HEK293 (cell line): ENCODE results near the gene JMJD6.
A peak's percentile ranks its signal among the peaks of the same experiment; 100 is the strongest.

Experiments
- CTCF ChIA-PET: fragments of 350-600 bp; formaldehyde crosslinking; extraction: SDS; loops from one replicate; lab custom pipeline; 2021; ENCODE audit warnings: antibody characterized with exemption; lab: Yijun Ruan, JAX
- POLR2A ChIA-PET: fragments of 300-600 bp; formaldehyde crosslinking; extraction: SDS; loops from one replicate; lab custom pipeline; 2020; ENCODE audit warnings: antibody characterized with exemption, inconsistent platforms; lab: Yijun Ruan, JAX
- H3K27ac ChIP-seq: fragments of 200-500 bp; sonication (Bioruptor generic); 2 replicates; pipeline ENCODE4 v1.5.1; 2014; ENCODE audit warnings: low read depth, low read length, control low read depth, inconsistent platforms; ENCODE audit errors: extremely low read depth
- H3K36me3 ChIP-seq, 2 experiments: fragments of 200-500 bp in 1 of 2; sonication (Bioruptor generic) in 1 of 2; 1 replicate in 1 of 2; 2 replicates in 1 of 2; pipeline ENCODE4 v1.5.1; 2014 to 2017; ENCODE audit warnings: inconsistent platforms in 2 of 2, low read length in 2 of 2; ENCODE audit not compliant: control insufficient read depth in 2 of 2, insufficient read depth in 1 of 2
- H3K4me1 ChIP-seq: fragments of 200-500 bp; sonication (Bioruptor generic); 2 replicates; pipeline ENCODE4 v1.5.1; 2014; ENCODE audit warnings: mild to moderate bottlenecking, low read length, inconsistent platforms; ENCODE audit not compliant: control insufficient read depth, insufficient read depth
- H3K4me3 ChIP-seq: 2 replicates; pipeline ENCODE4 v1.5.1; 2011; ENCODE audit warnings: low read depth, mild to moderate bottlenecking, control low read depth, low read length, moderate library complexity
- H3K9me3 ChIP-seq: fragments of 200-500 bp; sonication (Bioruptor generic); 2 replicates; pipeline ENCODE4 v1.5.1; 2014; ENCODE audit warnings: low read depth, low read length, inconsistent platforms; ENCODE audit not compliant: control insufficient read depth, insufficient read depth
- HIC1 ChIP-seq: fragments of 450-650 bp; formaldehyde crosslinking; IDR thresholded peaks from 2 replicates; pipeline ENCODE4 v1.5.1; 2016; ENCODE audit warnings: missing biosample characterization, missing genetic modification characterization
- HOXA7 ChIP-seq: sonication (generic); formaldehyde crosslinking; IDR thresholded peaks from 2 replicates; pipeline ENCODE4 v1.8.1; 2022; ENCODE audit warnings: missing genetic modification reagents, borderline replicate concordance
- KLF17 ChIP-seq: fragments of 450-650 bp; formaldehyde crosslinking; IDR thresholded peaks from 2 replicates; pipeline ENCODE4 v1.5.1; 2016; ENCODE audit warnings: missing biosample characterization, missing genetic modification characterization
- MEIS1 ChIP-seq: sonication (generic); formaldehyde crosslinking; IDR thresholded peaks from 2 replicates; pipeline ENCODE4 v1.8.1; 2022; ENCODE audit warnings: missing genetic modification reagents, mild to moderate bottlenecking, borderline replicate concordance
- ZNF23 ChIP-seq: fragments of 450-650 bp; formaldehyde crosslinking; IDR thresholded peaks from 2 replicates; pipeline ENCODE4 v1.5.1; 2016; ENCODE audit warnings: missing biosample characterization, missing genetic modification characterization, borderline replicate concordance
- ZNF404 ChIP-seq: fragments of 450-650 bp; formaldehyde crosslinking; IDR thresholded peaks from 2 replicates; pipeline ENCODE4 v1.5.1; 2017; ENCODE audit warnings: missing biosample characterization, missing genetic modification characterization
- ZNF426 ChIP-seq: fragments of 450-650 bp; formaldehyde crosslinking; IDR thresholded peaks from 2 replicates; pipeline ENCODE4 v1.5.1; 2017; ENCODE audit warnings: missing biosample characterization, missing genetic modification characterization, mild to moderate bottlenecking, inconsistent platforms, moderate library complexity
- ZNF510 ChIP-seq: fragments of 450-650 bp; formaldehyde crosslinking; IDR thresholded peaks from 2 replicates; pipeline ENCODE4 v1.5.1; 2018; ENCODE audit warnings: mild to moderate bottlenecking, missing genetic modification characterization, missing biosample characterization; ENCODE audit not compliant: insufficient replicate concordance
- ZNF580 ChIP-seq: fragments of 450-650 bp; formaldehyde crosslinking; IDR thresholded peaks from 2 replicates; pipeline ENCODE4 v1.5.1; 2016; ENCODE audit warnings: missing biosample characterization, missing genetic modification characterization
- ZNF629 ChIP-seq: fragments of 450-650 bp; formaldehyde crosslinking; IDR thresholded peaks from 2 replicates; pipeline ENCODE4 v1.5.1; 2017; ENCODE audit warnings: missing biosample characterization, missing genetic modification characterization
- ZNF654 ChIP-seq: fragments of 450-650 bp; formaldehyde crosslinking; IDR thresholded peaks from 2 replicates; pipeline ENCODE4 v1.5.1; 2016; ENCODE audit warnings: low read depth, missing biosample characterization, missing genetic modification characterization
- ZNF658 ChIP-seq: fragments of 450-650 bp; formaldehyde crosslinking; IDR thresholded peaks from 2 replicates; pipeline ENCODE4; 2016; ENCODE audit warnings: missing biosample characterization, missing genetic modification characterization
- TF ChIP-seq, protein P1 (sequence below): fragments of 450-650 bp; formaldehyde crosslinking; IDR thresholded peaks from 2 replicates; pipeline ENCODE4 v1.5.1; 2016; ENCODE audit warnings: missing biosample characterization, missing genetic modification characterization, low read depth
- TF ChIP-seq, protein P2 (sequence below): fragments of 450-650 bp; formaldehyde crosslinking; IDR thresholded peaks from 2 replicates; pipeline ENCODE4 v1.5.1; 2016; ENCODE audit warnings: missing biosample characterization, missing genetic modification characterization
- TF ChIP-seq, protein P3 (sequence below): fragments of 450-650 bp; formaldehyde crosslinking; IDR thresholded peaks from 2 replicates; pipeline ENCODE4 v1.5.1; 2016; ENCODE audit warnings: missing biosample characterization, missing genetic modification characterization
- TF ChIP-seq, protein P4 (sequence below): fragments of 450-650 bp; formaldehyde crosslinking; IDR thresholded peaks from 2 replicates; pipeline ENCODE4; 2016; ENCODE audit warnings: missing biosample characterization, missing genetic modification characterization
- TF ChIP-seq, protein P5 (sequence below): fragments of 450-650 bp; formaldehyde crosslinking; IDR thresholded peaks from 2 replicates; pipeline ENCODE4 v1.5.1; 2017; ENCODE audit warnings: missing biosample characterization, mild to moderate bottlenecking, missing genetic modification characterization, moderate library complexity

The JMJD6 gene

GRCh38 chr17:76737082-76737675, 10.8 kb upstream of the JMJD6 start, which contains the start of gene SRSF2 (continued):
- TF ChIP-seq KLF17 (peak; percentile 94), ZNF404 (no peak)
- TF ChIP-seq, protein P1, sequence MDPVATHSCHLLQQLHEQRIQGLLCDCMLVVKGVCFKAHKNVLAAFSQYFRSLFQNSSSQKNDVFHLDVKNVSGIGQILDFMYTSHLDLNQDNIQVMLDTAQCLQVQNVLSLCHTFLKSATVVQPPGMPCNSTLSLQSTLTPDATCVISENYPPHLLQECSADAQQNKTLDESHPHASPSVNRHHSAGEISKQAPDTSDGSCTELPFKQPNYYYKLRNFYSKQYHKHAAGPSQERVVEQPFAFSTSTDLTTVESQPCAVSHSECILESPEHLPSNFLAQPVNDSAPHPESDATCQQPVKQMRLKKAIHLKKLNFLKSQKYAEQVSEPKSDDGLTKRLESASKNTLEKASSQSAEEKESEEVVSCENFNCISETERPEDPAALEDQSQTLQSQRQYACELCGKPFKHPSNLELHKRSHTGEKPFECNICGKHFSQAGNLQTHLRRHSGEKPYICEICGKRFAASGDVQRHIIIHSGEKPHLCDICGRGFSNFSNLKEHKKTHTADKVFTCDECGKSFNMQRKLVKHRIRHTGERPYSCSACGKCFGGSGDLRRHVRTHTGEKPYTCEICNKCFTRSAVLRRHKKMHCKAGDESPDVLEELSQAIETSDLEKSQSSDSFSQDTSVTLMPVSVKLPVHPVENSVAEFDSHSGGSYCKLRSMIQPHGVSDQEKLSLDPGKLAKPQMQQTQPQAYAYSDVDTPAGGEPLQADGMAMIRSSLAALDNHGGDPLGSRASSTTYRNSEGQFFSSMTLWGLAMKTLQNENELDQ = peak; percentile 49; the same call in 1 of the 2 replicates
- TF ChIP-seq, protein P2, sequence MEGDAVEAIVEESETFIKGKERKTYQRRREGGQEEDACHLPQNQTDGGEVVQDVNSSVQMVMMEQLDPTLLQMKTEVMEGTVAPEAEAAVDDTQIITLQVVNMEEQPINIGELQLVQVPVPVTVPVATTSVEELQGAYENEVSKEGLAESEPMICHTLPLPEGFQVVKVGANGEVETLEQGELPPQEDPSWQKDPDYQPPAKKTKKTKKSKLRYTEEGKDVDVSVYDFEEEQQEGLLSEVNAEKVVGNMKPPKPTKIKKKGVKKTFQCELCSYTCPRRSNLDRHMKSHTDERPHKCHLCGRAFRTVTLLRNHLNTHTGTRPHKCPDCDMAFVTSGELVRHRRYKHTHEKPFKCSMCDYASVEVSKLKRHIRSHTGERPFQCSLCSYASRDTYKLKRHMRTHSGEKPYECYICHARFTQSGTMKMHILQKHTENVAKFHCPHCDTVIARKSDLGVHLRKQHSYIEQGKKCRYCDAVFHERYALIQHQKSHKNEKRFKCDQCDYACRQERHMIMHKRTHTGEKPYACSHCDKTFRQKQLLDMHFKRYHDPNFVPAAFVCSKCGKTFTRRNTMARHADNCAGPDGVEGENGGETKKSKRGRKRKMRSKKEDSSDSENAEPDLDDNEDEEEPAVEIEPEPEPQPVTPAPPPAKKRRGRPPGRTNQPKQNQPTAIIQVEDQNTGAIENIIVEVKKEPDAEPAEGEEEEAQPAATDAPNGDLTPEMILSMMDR (tag by site-specific recombination) = peak; percentile 54

DNA sequence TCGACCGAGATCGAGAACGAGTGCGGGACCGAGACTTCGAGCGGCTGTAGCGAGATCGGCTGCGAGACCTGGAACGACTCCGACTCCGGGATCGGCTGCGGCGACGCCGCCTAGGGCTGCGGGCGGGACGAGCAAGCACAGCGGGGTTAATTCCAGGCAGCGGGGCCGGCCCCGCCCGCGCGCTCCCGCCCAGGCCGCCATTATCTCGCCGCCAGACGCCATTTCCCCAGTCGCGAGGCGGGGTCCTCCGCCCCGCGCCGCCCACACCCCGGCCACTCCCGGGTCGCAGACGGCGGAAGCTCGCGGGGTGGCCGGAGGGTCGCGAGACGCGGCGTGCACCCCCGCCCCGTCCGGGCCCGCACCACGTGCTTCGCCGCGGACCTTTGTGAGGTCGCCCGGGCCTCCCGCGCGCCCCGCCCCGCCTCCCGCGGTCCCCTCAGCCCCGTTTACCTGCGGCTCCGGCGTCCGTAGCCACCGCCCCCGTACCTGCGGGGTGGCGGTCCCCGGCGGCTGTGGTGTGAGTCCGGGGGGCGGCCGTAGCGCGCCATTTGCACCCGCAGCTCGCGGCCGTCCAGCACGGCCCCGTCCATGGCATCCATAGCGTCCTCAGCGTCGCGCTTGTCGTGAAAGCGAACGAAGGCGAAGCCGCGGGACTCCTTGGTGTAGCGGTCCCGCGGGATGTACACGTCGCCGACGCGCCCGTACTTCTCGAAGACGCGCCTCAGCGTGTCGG, 10.1 kb upstream of the JMJD6 start:
- Histone ChIP-seq H3K4me1 (peaks cover 19% of the 10 kb centered on the region), H3K27ac (peak overlapping the region; percentile 99), H3K36me3 (peaks cover 43 to 55% of the 10 kb centered on the region in 2 experiments), H3K9me3 (no peaks in the 10 kb centered on the region), H3K4me3 (peak overlapping the region; percentile 67)
- POLR2A ChIA-PET = interaction anchor here (0.5 to 4.8 kb wide), 12 partner anchors 10 to 179 kb away, joined by 3 to 68 read pairs (median 8); partner anchors contain the start of genes JMJD6 and METTL23
- CTCF ChIA-PET = interaction anchor here (2.0 kb wide), 1 partner anchor 10 kb away, joined by 6 read pairs; the partner anchor contains the start of genes JMJD6 and METTL23
- no peak for TF ChIP-seq ZNF23
- TF ChIP-seq ZNF510 (tag by site-specific recombination) = no peak
- TF ChIP-seq, protein P3, sequence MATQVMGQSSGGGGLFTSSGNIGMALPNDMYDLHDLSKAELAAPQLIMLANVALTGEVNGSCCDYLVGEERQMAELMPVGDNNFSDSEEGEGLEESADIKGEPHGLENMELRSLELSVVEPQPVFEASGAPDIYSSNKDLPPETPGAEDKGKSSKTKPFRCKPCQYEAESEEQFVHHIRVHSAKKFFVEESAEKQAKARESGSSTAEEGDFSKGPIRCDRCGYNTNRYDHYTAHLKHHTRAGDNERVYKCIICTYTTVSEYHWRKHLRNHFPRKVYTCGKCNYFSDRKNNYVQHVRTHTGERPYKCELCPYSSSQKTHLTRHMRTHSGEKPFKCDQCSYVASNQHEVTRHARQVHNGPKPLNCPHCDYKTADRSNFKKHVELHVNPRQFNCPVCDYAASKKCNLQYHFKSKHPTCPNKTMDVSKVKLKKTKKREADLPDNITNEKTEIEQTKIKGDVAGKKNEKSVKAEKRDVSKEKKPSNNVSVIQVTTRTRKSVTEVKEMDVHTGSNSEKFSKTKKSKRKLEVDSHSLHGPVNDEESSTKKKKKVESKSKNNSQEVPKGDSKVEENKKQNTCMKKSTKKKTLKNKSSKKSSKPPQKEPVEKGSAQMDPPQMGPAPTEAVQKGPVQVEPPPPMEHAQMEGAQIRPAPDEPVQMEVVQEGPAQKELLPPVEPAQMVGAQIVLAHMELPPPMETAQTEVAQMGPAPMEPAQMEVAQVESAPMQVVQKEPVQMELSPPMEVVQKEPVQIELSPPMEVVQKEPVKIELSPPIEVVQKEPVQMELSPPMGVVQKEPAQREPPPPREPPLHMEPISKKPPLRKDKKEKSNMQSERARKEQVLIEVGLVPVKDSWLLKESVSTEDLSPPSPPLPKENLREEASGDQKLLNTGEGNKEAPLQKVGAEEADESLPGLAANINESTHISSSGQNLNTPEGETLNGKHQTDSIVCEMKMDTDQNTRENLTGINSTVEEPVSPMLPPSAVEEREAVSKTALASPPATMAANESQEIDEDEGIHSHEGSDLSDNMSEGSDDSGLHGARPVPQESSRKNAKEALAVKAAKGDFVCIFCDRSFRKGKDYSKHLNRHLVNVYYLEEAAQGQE = no peak
- TF ChIP-seq, protein P4, sequence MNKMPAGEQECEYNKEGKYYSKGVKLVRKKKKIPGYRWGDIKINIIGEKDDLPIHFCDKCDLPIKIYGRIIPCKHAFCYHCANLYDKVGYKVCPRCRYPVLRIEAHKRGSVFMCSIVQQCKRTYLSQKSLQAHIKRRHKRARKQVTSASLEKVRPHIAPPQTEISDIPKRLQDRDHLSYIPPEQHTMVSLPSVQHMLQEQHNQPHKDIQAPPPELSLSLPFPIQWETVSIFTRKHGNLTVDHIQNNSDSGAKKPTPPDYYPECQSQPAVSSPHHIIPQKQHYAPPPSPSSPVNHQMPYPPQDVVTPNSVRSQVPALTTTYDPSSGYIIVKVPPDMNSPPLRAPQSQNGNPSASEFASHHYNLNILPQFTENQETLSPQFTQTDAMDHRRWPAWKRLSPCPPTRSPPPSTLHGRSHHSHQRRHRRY (tag by site-specific recombination) = peak; percentile 99
- TF ChIP-seq ZNF629 (tag by site-specific recombination) = no peak
- 0 out of 2 replicates have a peak, but pooled peaks have one; percentile 4 for TF ChIP-seq ZNF426
- TF ChIP-seq HOXA7 (CRISPR knock-in tag) = no peak; the same call in 1 of the 2 replicates
- TF ChIP-seq, protein P5, sequence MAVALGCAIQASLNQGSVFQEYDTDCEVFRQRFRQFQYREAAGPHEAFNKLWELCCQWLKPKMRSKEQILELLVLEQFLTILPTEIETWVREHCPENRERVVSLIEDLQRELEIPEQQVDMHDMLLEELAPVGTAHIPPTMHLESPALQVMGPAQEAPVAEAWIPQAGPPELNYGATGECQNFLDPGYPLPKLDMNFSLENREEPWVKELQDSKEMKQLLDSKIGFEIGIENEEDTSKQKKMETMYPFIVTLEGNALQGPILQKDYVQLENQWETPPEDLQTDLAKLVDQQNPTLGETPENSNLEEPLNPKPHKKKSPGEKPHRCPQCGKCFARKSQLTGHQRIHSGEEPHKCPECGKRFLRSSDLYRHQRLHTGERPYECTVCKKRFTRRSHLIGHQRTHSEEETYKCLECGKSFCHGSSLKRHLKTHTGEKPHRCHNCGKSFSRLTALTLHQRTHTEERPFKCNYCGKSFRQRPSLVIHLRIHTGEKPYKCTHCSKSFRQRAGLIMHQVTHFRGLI (tag by site-specific recombination) = no peak
- TF ChIP-seq ZNF654 = no peak
- TF ChIP-seq ZNF658 = no peak; the same call in 1 of the 2 replicates
- TF ChIP-seq MEIS1 = peak; percentile 67; the same call in 1 of the 2 replicates
- TF ChIP-seq HIC1 (tag by site-specific recombination) = no peak
- TF ChIP-seq KLF17 = peak; percentile 7
- TF ChIP-seq ZNF580 (tag by site-specific recombination) = no peak
